Measurements from ENCODE around the gene TM4SF20.

DNA sequence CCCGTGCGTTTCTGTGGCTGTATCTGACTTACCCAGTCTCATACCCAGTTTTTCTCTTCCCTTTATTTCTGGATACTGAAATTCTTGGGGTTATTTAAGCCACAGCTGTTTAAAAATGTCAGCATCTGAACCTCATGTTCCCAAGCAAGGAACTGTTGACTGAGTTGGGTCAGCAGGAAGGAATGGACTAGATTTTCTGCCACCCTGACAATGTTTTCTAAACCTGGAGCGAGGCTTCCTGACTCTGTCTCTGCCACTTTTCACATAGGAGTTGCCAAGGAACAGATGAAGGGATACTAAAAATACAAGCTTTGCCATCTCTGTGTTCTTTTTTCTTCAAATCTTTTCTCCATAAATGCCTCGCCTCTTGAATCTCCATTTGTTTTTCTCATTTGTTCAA, 37.6 kb upstream of the TM4SF20 start:
- no peak for TF ChIP-seq ZFP41 (tag by site-specific recombination; IDR thresholded peaks at IDR 0.05; ENCODE audit: borderline replicate concordance)
- TF ChIP-seq, protein P1, sequence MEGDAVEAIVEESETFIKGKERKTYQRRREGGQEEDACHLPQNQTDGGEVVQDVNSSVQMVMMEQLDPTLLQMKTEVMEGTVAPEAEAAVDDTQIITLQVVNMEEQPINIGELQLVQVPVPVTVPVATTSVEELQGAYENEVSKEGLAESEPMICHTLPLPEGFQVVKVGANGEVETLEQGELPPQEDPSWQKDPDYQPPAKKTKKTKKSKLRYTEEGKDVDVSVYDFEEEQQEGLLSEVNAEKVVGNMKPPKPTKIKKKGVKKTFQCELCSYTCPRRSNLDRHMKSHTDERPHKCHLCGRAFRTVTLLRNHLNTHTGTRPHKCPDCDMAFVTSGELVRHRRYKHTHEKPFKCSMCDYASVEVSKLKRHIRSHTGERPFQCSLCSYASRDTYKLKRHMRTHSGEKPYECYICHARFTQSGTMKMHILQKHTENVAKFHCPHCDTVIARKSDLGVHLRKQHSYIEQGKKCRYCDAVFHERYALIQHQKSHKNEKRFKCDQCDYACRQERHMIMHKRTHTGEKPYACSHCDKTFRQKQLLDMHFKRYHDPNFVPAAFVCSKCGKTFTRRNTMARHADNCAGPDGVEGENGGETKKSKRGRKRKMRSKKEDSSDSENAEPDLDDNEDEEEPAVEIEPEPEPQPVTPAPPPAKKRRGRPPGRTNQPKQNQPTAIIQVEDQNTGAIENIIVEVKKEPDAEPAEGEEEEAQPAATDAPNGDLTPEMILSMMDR (tag by site-specific recombination; IDR thresholded peaks at IDR 0.05): no peak
- TF ChIP-seq SETDB1 (IDR thresholded peaks at IDR 0.05; ENCODE audit: insufficient read length, low read length): no peak
- TF ChIP-seq ZBTB21 (tag by site-specific recombination; IDR thresholded peaks at IDR 0.05): no peak
- TF ChIP-seq ZNF776 (tag by site-specific recombination; IDR thresholded peaks at IDR 0.05; ENCODE audit: borderline replicate concordance): no peak
- no peak for TF ChIP-seq ZNF174 (tag by site-specific recombination; IDR thresholded peaks at IDR 0.05)
- no peak for TF ChIP-seq ZNF707 (tag by site-specific recombination; IDR thresholded peaks at IDR 0.05)

All from HEK293 (cell line).